ENCODE measurements around the gene GRAP. TPM values are rescaled to one million over a fixed set of nuclear protein-coding genes. Genes with fewer than 3 reads are reported as not detected.

The GRAP gene
- polyA plus RNA-seq, 2 of the 4 experiments (the other 2 are of a cell fraction), result 0.19 TPM

GRCh38 chr17:19004421-19005136 is 42.2 kb downstream of the GRAP start, which contains the start of gene FAM83G:
TSS of gene FAM83G (minus strand) at chr17:19004764. CDS start at chr17:19004041, 723 bp downstream.
- peak; percentile 79 to 80 for ATAC-seq
- CTCF ChIA-PET, result interaction anchor here (0.6 to 2.1 kb wide), 7 partner anchors 11 to 186 kb away, joined by 3 to 21 read pairs (median 5); no protein-coding TSS in a partner anchor
- H3K9me3 ChIP-seq, result peaks cover 8% of the 10 kb centered on the region; the same call in 2 of the 3 replicates
- peak within 1 kb of the TSS; percentile 90 to 98 for H3K27ac ChIP-seq
- no peak for FAIRE-seq
- WGBS (ENCODE audit: missing lambda C conversion rate), result 2% methylated on average over 54 of the region's 67 CpGs
- POLR2A ChIA-PET, result interaction anchor here (1.1 to 1.7 kb wide), 3 partner anchors 11 to 44 kb away, joined by 4 read pairs; no protein-coding TSS in a partner anchor
- DNase-seq (ENCODE audit: low read depth in 1 of 2, low spot score in 1 of 2), result peak; percentile 87 to 90
- peak within 1 kb of the TSS; percentile 69 for H3K4me3 ChIP-seq
- H3K4me2 ChIP-seq, result peak within 1 kb of the TSS; percentile 93
- H3K4me1 ChIP-seq, result peaks cover 38% of the 10 kb centered on the region
- no peak for TF ChIP-seq FOSB (CRISPR knock-in tag; IDR thresholded peaks at IDR 0.05)
- TF ChIP-seq CBX8 (IDR thresholded peaks at IDR 0.05), result no peak
- peak; percentile 83 for TF ChIP-seq MAX (IDR thresholded peaks at IDR 0.05)
- TF ChIP-seq CBX2 (IDR thresholded peaks at IDR 0.05; ENCODE audit: borderline replicate concordance, low read depth), result no peak
- no peak for TF ChIP-seq RNF2 (IDR thresholded peaks at IDR 0.05; ENCODE audit: borderline replicate concordance, low read depth)
- TF ChIP-seq PHF8 (IDR thresholded peaks at IDR 0.05; ENCODE audit: borderline replicate concordance, low read depth), result peak; percentile 59; the same call in 1 of the 2 replicates
- no peak for TF ChIP-seq HOXA7 (CRISPR knock-in tag; IDR thresholded peaks at IDR 0.05)
- TF ChIP-seq NPAS2 (CRISPR knock-in tag; IDR thresholded peaks at IDR 0.05; ENCODE audit: borderline replicate concordance), result peak; percentile 69
- peak; percentile 93 for TF ChIP-seq BHLHE40 (IDR thresholded peaks at IDR 0.05; ENCODE audit: low read depth, low read length)
- TF ChIP-seq EHF (CRISPR knock-in tag; IDR thresholded peaks at IDR 0.05), result no peak
- TF ChIP-seq FOSL2 (IDR thresholded peaks at IDR 0.05), result peak; percentile 86
- peak; percentile 97 for TF ChIP-seq FOSL2 (CRISPR knock-in tag; IDR thresholded peaks at IDR 0.05)
- peak; percentile 83 for TF ChIP-seq CHD2 (IDR thresholded peaks at IDR 0.05; ENCODE audit: low read length, partially characterized antibody)
- no peak for TF ChIP-seq KDM5A (IDR thresholded peaks at IDR 0.05)
- no peak for TF ChIP-seq RARB (CRISPR knock-in tag; IDR thresholded peaks at IDR 0.05)
- no peak for TF ChIP-seq RFX5 (IDR thresholded peaks at IDR 0.05)
- no peak for TF ChIP-seq HEYL (CRISPR knock-in tag; IDR thresholded peaks at IDR 0.05)
- no peak for TF ChIP-seq RAD21 (conservative IDR thresholded peaks at IDR 0.05 in 1 of 2, IDR thresholded peaks at IDR 0.05 in 1 of 2)
- TF ChIP-seq ELK1 (IDR thresholded peaks at IDR 0.05; ENCODE audit: low read depth, low read length), result no peak
- TF ChIP-seq CEBPB (IDR thresholded peaks at IDR 0.05), result no peak
- TF ChIP-seq FOXS1 (CRISPR knock-in tag; IDR thresholded peaks at IDR 0.05), result no peak
- TF ChIP-seq, protein P1, sequence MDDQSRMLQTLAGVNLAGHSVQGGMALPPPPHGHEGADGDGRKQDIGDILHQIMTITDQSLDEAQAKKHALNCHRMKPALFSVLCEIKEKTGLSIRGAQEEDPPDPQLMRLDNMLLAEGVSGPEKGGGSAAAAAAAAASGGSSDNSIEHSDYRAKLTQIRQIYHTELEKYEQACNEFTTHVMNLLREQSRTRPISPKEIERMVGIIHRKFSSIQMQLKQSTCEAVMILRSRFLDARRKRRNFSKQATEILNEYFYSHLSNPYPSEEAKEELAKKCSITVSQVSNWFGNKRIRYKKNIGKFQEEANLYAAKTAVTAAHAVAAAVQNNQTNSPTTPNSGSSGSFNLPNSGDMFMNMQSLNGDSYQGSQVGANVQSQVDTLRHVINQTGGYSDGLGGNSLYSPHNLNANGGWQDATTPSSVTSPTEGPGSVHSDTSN (IDR thresholded peaks at IDR 0.05), result no peak
- TF ChIP-seq EP300 (IDR thresholded peaks at IDR 0.05), result peak in 1 of 2 experiments; percentile 13; a peak in 1 of 5 replicates
- TF ChIP-seq, protein P2, sequence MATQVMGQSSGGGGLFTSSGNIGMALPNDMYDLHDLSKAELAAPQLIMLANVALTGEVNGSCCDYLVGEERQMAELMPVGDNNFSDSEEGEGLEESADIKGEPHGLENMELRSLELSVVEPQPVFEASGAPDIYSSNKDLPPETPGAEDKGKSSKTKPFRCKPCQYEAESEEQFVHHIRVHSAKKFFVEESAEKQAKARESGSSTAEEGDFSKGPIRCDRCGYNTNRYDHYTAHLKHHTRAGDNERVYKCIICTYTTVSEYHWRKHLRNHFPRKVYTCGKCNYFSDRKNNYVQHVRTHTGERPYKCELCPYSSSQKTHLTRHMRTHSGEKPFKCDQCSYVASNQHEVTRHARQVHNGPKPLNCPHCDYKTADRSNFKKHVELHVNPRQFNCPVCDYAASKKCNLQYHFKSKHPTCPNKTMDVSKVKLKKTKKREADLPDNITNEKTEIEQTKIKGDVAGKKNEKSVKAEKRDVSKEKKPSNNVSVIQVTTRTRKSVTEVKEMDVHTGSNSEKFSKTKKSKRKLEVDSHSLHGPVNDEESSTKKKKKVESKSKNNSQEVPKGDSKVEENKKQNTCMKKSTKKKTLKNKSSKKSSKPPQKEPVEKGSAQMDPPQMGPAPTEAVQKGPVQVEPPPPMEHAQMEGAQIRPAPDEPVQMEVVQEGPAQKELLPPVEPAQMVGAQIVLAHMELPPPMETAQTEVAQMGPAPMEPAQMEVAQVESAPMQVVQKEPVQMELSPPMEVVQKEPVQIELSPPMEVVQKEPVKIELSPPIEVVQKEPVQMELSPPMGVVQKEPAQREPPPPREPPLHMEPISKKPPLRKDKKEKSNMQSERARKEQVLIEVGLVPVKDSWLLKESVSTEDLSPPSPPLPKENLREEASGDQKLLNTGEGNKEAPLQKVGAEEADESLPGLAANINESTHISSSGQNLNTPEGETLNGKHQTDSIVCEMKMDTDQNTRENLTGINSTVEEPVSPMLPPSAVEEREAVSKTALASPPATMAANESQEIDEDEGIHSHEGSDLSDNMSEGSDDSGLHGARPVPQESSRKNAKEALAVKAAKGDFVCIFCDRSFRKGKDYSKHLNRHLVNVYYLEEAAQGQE (IDR thresholded peaks at IDR 0.05), result peak; percentile 74
- TF ChIP-seq RCOR1 (IDR thresholded peaks at IDR 0.05; ENCODE audit: low read depth, low read length), result no peak
- peak; percentile 67 for TF ChIP-seq POLR2A (IDR thresholded peaks at IDR 0.05; ENCODE audit: low read length)
- TF ChIP-seq ZNF302 (CRISPR knock-in tag; IDR thresholded peaks at IDR 0.05), result no peak
- TF ChIP-seq KDM1A (IDR thresholded peaks at IDR 0.05; ENCODE audit: low read depth), result peak; percentile 80; the same call in 1 of the 2 replicates
- TF ChIP-seq EHMT2 (IDR thresholded peaks at IDR 0.05; ENCODE audit: low read depth), result no peak
- no peak for TF ChIP-seq HDAC2 (IDR thresholded peaks at IDR 0.05)
- no peak for TF ChIP-seq TP53 (CRISPR knock-in tag; IDR thresholded peaks at IDR 0.05)
- TF ChIP-seq POLR2AphosphoS2 (conservative IDR thresholded peaks at IDR 0.05; ENCODE audit: low read length), result no peak
- peak; percentile 98 for TF ChIP-seq ZFP36 (IDR thresholded peaks at IDR 0.05; ENCODE audit: borderline replicate concordance, partially characterized antibody)
- no peak for TF ChIP-seq MAZ (IDR thresholded peaks at IDR 0.05; ENCODE audit: borderline replicate concordance, low read depth, low read length)
- no peak for TF ChIP-seq NR3C1 (IDR thresholded peaks at IDR 0.05)
- TF ChIP-seq SREBF2 (IDR thresholded peaks at IDR 0.05), result no peak
- TF ChIP-seq GATA3 (IDR thresholded peaks at IDR 0.05; ENCODE audit: borderline replicate concordance), result peak; percentile 39; the same call in 1 of the 2 replicates
- TF ChIP-seq CHD4 (IDR thresholded peaks at IDR 0.05; ENCODE audit: borderline replicate concordance), result no peak
